COR-L47 (cell line): Measurements from ENCODE around the gene ESR1.
"Not testable (repeated sequence)": the region's sequence is repeated elsewhere in the genome, so short reads cannot be mapped to it uniquely, and the experiment has no call there.

Source experiments
- DNase-seq: peaks from one replicate; lab custom pipeline; 2025; lab: John Stamatoyannopoulos, UW

The ESR1 gene

GRCh38 chr6:152135755-152136448 lies 328.4 kb downstream of the ESR1 start:
- no peak for DNase-seq

GRCh38 chr6:152136449-152136825 lies 329.0 kb downstream of the ESR1 start:
- no peak for DNase-seq

GRCh38 chr6:152138344-152138743 lies 330.9 kb downstream of the ESR1 start:
- not testable (repeated sequence) for DNase-seq

GRCh38 chr6:152142105-152142504 lies 334.6 kb downstream of the ESR1 start:
- DNase-seq, result no peak

- DNase-seq, result no peak
Observed at GRCh38 chr6:152143359-152143758, 335.9 kb downstream of the ESR1 start.

- DNase-seq, result no peak
Observed at GRCh38 chr6:152146385-152146784, 338.9 kb downstream of the ESR1 start.

GRCh38 chr6:152147269-152147668 lies 339.8 kb downstream of the ESR1 start:
- no peak for DNase-seq

GRCh38 chr6:152148412-152148811 lies 340.9 kb downstream of the ESR1 start:
- no peak for DNase-seq

GRCh38 chr6:152150196-152150595 lies 342.7 kb downstream of the ESR1 start:
- DNase-seq, result no peak

- no peak for DNase-seq
Observed at GRCh38 chr6:152151920-152152319, 344.4 kb downstream of the ESR1 start.

- DNase-seq, result no peak
Observed at GRCh38 chr6:152154559-152155356, 347.3 kb downstream of the ESR1 start.

GRCh38 chr6:152155792-152156191 lies 348.3 kb downstream of the ESR1 start:
- DNase-seq, result no peak

GRCh38 chr6:152160346-152160745 lies 352.9 kb downstream of the ESR1 start:
- no peak for DNase-seq

- no peak for DNase-seq
Observed at GRCh38 chr6:152161501-152161900, 354.0 kb downstream of the ESR1 start.

GRCh38 chr6:152164957-152165356 lies 357.5 kb downstream of the ESR1 start:
- DNase-seq, result no peak

- DNase-seq, result no peak
Observed at GRCh38 chr6:152166497-152166896, 359.0 kb downstream of the ESR1 start.

- DNase-seq, result no peak
Observed at GRCh38 chr6:152166897-152167296, 359.4 kb downstream of the ESR1 start.

- DNase-seq, result no peak
Observed at GRCh38 chr6:152167641-152168603, 360.4 kb downstream of the ESR1 start.

- no peak for DNase-seq
Observed at GRCh38 chr6:152170313-152170701, 362.8 kb downstream of the ESR1 start.

- DNase-seq, result no peak
Observed at GRCh38 chr6:152170702-152171667, 363.5 kb downstream of the ESR1 start.

- no peak for DNase-seq
Observed at GRCh38 chr6:152173321-152173720, 365.8 kb downstream of the ESR1 start.
